ENCODE data around the gene PRKRIP1.
"Not testable (repeated sequence)": the region's sequence is repeated elsewhere in the genome, so short reads cannot be mapped to it uniquely, and the experiment has no call there.

Gene PRKRIP1, protein sequence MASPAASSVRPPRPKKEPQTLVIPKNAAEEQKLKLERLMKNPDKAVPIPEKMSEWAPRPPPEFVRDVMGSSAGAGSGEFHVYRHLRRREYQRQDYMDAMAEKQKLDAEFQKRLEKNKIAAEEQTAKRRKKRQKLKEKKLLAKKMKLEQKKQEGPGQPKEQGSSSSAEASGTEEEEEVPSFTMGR

GRCh38 chr7:102395873-102396709, at the start of gene PRKRIP1:
Gene PRKRIP1, plus strand, starts transcription at chr7:102396363. Its CDS starts 49 bp downstream, at chr7:102396412.
- peak; percentile 97 for DNase-seq (ENCODE audit: low read depth, low spot score)

DNA sequence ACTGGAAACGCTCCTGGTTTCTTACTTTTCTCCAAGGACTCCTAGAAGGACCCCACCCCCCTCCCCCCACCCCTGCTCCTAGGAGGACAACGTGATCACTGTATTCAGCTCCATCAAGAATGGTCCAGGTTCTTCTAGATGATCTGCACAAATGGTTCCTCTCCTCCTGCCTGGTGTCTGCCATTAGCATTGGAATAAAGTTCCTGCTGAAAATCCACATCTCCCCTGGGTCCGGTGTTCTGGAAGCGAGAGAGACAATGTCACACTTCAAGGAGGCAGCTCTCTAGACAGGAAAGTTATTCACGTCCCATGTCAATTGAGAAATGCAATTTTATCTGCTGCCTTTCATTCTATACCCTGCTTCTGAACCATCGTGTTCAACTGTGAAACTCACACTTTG, 49.2 kb upstream of the PRKRIP1 start:
- not testable (repeated sequence) for DNase-seq (ENCODE audit: low read depth, low spot score)

- DNase-seq (ENCODE audit: low read depth, low spot score) = not testable (repeated sequence)
Measured at GRCh38 chr7:102356344-102356743, 39.8 kb upstream of the PRKRIP1 start, which contains the start of gene SPDYE6. Gene SPDYE6, minus strand, starts transcription at chr7:102356444. Its CDS starts 421 bp downstream, at chr7:102356023.

DNA sequence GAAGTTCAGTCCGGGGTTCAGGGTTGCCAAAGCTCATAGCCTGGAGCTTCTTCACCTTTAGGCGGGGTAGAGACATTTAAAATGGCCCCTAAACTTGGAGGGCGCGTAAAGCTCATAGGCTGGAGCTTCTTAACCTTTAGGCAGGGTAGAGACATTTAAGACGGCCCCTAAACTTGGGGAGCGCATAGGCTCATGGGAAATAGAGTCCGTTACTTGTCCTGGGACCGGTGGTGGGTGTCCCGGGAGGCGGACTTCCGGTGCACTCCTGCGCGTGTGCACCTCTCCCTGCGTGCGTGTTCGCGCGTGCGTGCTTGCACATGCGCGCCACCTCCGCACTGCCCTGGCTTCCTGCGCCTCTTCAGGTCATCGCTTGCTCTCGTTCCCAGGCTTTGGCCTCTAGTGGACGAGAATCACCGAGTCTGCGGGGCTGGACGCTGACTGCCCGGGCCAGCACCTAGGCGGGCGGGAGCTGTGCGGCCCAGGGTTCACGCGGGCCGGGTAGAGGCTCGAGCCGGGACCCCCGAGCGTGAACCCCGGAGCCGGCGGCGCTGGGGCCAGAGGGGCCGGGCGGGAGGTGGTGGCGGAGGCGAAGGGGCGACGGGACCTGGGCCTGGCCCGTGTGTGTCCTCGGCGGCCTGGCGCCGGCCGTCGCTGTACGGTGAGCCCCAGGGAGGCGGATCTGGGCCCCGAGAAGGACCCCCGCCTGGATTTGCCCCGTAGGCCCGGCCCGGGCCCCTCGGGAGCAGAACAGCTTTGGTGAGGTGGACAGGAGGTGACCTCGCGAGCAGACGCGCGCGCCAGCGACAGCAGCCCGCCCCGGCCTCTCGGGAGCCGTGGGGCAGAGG, 32.4 kb upstream of the PRKRIP1 start:
- peak; percentile 98 for DNase-seq (ENCODE audit: low read depth, low spot score)

GRCh38 chr7:102364394-102364886, 31.7 kb upstream of the PRKRIP1 start:
- not testable (repeated sequence) for DNase-seq (ENCODE audit: low read depth, low spot score)

- not testable (repeated sequence) for DNase-seq (ENCODE audit: low read depth, low spot score)
Measured at GRCh38 chr7:102365390-102365789, 30.8 kb upstream of the PRKRIP1 start.

- not testable (repeated sequence) for DNase-seq (ENCODE audit: low read depth, low spot score)
Measured at GRCh38 chr7:102370038-102370437, 26.1 kb upstream of the PRKRIP1 start.

- not testable (repeated sequence) for DNase-seq (ENCODE audit: low read depth, low spot score)
Measured at GRCh38 chr7:102372796-102373195, 23.4 kb upstream of the PRKRIP1 start.

DNA sequence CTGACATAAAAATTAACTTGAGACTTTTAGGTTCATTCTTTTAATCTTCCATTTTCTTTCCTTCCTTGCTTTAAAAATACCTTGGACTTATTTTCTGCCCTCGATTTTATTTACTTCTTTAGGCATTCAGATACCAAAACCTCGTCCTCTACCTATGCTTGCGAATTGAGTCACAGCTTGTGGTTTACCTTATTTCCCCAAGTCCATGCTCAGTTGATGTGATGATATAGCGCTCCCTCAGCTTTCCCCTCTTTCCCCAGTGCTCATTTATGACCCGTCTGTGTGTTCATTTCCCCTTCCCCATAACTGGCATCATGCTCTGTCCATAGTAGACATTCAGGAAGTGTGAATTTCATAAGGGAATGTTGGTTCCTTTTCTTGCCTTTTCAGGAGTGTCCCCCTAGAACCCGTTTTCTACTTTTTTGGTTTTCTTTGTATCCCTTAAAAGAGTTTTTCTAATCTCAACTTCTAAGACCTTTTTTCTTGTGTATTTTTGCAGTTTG, 19.1 kb upstream of the PRKRIP1 start:
- DNase-seq (ENCODE audit: low read depth, low spot score) = no peak

GRCh38 chr7:102380837-102381236, 15.3 kb upstream of the PRKRIP1 start:
- not testable (repeated sequence) for DNase-seq (ENCODE audit: low read depth, low spot score)

DNA sequence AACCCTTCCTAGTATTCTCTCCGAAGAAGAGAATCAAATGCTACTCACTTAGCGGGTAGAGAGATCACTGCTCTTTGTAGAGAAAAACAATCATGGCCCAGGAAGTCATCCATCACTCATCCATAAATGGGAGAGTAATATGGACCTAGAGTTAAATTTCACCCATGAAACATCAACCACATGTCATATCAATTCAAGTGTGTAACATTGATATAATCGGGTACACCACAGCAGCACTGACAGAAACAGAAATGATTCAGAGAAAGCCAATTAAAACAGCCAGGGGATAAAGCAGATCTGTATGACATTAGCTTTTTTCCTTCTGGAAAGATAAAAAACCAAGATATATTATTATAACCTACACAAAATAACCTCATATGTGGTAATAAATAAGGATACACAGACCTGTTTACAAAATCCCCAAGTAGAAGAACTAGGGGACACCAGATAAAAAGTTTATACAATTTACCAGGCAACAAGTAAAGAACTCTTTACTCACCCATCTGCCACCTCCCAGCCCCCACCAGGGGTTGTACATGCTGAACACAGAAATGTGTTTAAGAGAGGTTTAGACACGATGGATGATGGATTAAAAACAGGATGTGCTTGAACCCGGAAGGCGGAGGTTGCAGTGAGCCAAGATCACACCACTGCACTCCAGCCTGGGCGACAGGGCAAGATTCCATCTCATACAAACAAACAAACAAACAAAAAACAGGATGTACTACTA, 14.3 kb upstream of the PRKRIP1 start:
- DNase-seq (ENCODE audit: low read depth, low spot score) = not testable (repeated sequence)

- no peak for DNase-seq (ENCODE audit: low read depth, low spot score)
Measured at GRCh38 chr7:102387064-102387463, 9.1 kb upstream of the PRKRIP1 start.

GRCh38 chr7:102389810-102390209, 6.4 kb upstream of the PRKRIP1 start:
- DNase-seq (ENCODE audit: low read depth, low spot score) = no peak

GRCh38 chr7:102390697-102391484, 5.3 kb upstream of the PRKRIP1 start:
- DNase-seq (ENCODE audit: low read depth, low spot score) = peak; percentile 89

DNA sequence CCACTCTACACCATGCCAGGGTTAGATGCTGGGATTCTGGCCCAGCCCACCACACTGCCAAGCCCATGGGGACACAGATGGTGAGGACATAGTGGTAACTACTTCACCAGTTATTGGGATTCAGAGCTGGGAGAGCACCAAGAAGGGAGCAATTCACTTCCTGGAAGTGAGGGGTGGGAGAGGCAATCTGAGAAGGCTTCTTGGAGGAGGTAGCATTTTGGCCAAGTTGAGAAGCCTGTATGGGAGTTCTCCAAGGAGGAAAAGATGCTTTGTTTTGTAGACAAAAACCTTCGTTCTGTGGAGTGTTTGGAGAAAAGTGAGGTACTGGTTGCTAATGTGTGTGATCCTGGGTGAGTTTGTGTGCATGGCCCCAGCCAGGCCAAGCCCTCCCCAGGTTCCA, 3.8 kb upstream of the PRKRIP1 start:
- DNase-seq (ENCODE audit: low read depth, low spot score) = no peak

DNA sequence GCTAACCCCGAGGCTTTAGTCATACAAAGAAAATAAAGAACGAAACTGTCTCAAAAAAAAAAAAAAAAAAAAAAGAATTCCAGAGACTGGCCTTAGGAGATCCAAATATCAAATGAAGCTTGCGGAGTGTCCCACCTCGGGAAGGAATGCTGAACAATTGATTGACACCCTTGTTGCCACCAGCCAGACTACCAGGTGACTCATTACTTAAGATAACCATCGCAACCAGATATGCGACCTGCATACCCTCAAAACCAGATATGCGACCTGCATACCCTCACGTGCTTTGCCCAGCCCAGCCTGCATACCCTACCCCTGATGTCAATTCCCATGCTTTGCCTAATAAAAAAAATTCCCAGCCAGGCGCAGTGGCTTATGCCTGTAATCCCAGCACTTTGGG, 2.7 kb upstream of the PRKRIP1 start:
- peak; percentile 86 for DNase-seq (ENCODE audit: low read depth, low spot score)

DNA sequence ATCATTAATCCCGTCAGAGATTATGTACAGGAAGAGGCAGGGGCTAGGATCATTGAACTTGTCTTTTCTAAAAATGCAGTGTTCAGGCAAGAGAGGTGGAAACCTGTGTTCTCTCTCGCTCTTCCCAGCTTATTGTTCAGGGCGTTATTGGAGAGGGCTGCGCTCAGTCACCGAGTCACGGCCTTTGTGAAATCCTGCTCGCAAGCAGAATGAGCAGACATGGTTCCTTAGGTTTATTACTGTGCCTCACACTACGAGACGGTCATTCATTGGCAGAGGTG, 631 bp upstream of the PRKRIP1 start:
- no peak for DNase-seq (ENCODE audit: low read depth, low spot score)

- DNase-seq (ENCODE audit: low read depth, low spot score) = no peak
Measured at GRCh38 chr7:102396710-102397019, 502 bp downstream of the PRKRIP1 start.

- no peak for DNase-seq (ENCODE audit: low read depth, low spot score)
Measured at GRCh38 chr7:102398543-102398942, 2.4 kb downstream of the PRKRIP1 start.

- DNase-seq (ENCODE audit: low read depth, low spot score) = no peak
Measured at GRCh38 chr7:102400360-102400759, 4.2 kb downstream of the PRKRIP1 start.

DNA sequence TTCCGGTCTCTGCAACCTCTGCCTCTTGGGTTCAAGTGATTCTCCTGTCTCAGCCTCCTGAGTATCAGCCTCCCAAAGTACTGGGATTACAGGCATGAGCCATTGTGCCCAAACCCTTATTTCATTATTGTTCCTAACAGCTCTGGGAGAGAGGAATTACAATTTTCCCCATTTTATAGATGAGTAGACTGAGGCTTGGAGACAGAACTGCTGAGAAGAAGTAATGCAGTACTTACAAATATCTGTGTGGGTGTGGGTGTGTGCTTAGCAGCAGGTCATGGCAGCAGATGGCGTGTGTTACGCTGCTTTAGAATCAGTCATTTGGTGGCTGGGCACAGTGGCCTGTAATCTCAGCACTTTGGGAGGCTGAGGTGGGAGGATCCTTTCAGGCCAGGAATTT, 7.4 kb downstream of the PRKRIP1 start:
- DNase-seq (ENCODE audit: low read depth, low spot score) = no peak
